Mesenchymal stem cell (in vitro differentiated cells and primary cell): ENCODE data around the gene MUC5B.

Experiments used
- DNase-seq: peaks from one replicate; pipeline ENCODE4 v3.0.0-alpha.2; 2013
- H2AFZ ChIP-seq: one replicate; pipeline ENCODE4 v1.6.1; 2013; ENCODE audit warnings: low read depth, mild to moderate bottlenecking, control low read depth, inconsistent platforms, low read length, moderate library complexity
- H2AK5ac ChIP-seq: 2 replicates; pipeline ENCODE4 v1.6.1; 2013; ENCODE audit warnings: low read length, moderate library complexity, mild to moderate bottlenecking, inconsistent platforms; ENCODE audit not compliant: severe bottlenecking
- H2BK120ac ChIP-seq: one replicate; pipeline ENCODE4 v1.6.1; 2013; ENCODE audit warnings: low read depth, mild to moderate bottlenecking, inconsistent platforms, low read length, moderate library complexity
- H2BK12ac ChIP-seq, 2 experiments: one replicate each; pipeline ENCODE4 v1.6.1; 2013; ENCODE audit warnings: inconsistent platforms in 2 of 2, low read length in 2 of 2, mild to moderate bottlenecking in 2 of 2, moderate library complexity in 2 of 2, control low read depth in 1 of 2
- H2BK15ac ChIP-seq: one replicate; pipeline ENCODE4 v1.6.1; 2013; ENCODE audit warnings: mild to moderate bottlenecking, low read depth, inconsistent platforms; ENCODE audit not compliant: poor library complexity, severe bottlenecking
- H2BK5ac ChIP-seq: 2 replicates; pipeline ENCODE4 v1.6.1; 2013; ENCODE audit warnings: low read depth, mild to moderate bottlenecking, low read length, control low read depth, inconsistent platforms; ENCODE audit not compliant: poor library complexity, severe bottlenecking
- H3K14ac ChIP-seq, 2 experiments: one replicate each; pipeline ENCODE4 v1.6.1; 2013; ENCODE audit warnings: inconsistent platforms in 2 of 2, low read length in 2 of 2, control low read depth in 1 of 2, mild to moderate bottlenecking in 1 of 2, moderate library complexity in 1 of 2
- H3K18ac ChIP-seq, 2 experiments: one replicate each; pipeline ENCODE4 v1.6.1; 2013; ENCODE audit warnings: inconsistent platforms in 2 of 2, low read length in 2 of 2, control low read depth in 1 of 2, low read depth in 1 of 2, mild to moderate bottlenecking in 1 of 2
- H3K23ac ChIP-seq, 2 experiments: one replicate each; pipeline ENCODE4 v1.6.1; 2013; ENCODE audit warnings: inconsistent platforms in 2 of 2, low read length in 2 of 2, mild to moderate bottlenecking in 2 of 2, moderate library complexity in 2 of 2, control low read depth in 1 of 2
- H3K27ac ChIP-seq: 2 replicates; pipeline ENCODE4 v1.5.1; 2013; ENCODE audit warnings: mild to moderate bottlenecking, moderate library complexity, low read length, control low read depth, inconsistent platforms; ENCODE audit not compliant: poor library complexity, severe bottlenecking
- H3K27me3 ChIP-seq, 2 experiments: 2 replicates each; pipeline versions ENCODE4 v1.6.1 to v1.7.0; 2013; ENCODE audit warnings: low read length in 2 of 2, mild to moderate bottlenecking in 2 of 2, moderate library complexity in 2 of 2, control low read depth in 1 of 2, inconsistent platforms in 1 of 2; ENCODE audit not compliant: control insufficient read depth in 1 of 2, insufficient read depth in 1 of 2
- H3K36me3 ChIP-seq, 2 experiments: 2 replicates each; pipeline versions ENCODE4 v1.6.1 to v1.7.0; 2013; ENCODE audit warnings: low read length in 2 of 2, control low read depth in 1 of 2, inconsistent platforms in 1 of 2, low read depth in 1 of 2, mild to moderate bottlenecking in 1 of 2; ENCODE audit not compliant: insufficient read depth in 2 of 2, control insufficient read depth in 1 of 2
- H3K4ac ChIP-seq, 2 experiments: one replicate each; pipeline ENCODE4 v1.6.1; 2013; ENCODE audit warnings: inconsistent platforms in 2 of 2, low read length in 2 of 2, mild to moderate bottlenecking in 2 of 2, moderate library complexity in 2 of 2, control low read depth in 1 of 2, low read depth in 1 of 2
- H3K4me1 ChIP-seq: 2 replicates; pipeline ENCODE4 v1.6.1; 2013; ENCODE audit warnings: low read depth, low read length, control low read depth; ENCODE audit not compliant: control insufficient read depth, insufficient read depth
- H3K4me2 ChIP-seq: 2 replicates; pipeline ENCODE4 v1.6.1; 2013; ENCODE audit warnings: low read length, mild to moderate bottlenecking, inconsistent platforms; ENCODE audit not compliant: poor library complexity, severe bottlenecking
- H3K4me3 ChIP-seq, 2 experiments: 2 replicates each; pipeline versions ENCODE4 v1.5.1 to v1.7.0; 2013; ENCODE audit warnings: low read length in 2 of 2, mild to moderate bottlenecking in 2 of 2, control low read depth in 1 of 2, low read depth in 1 of 2; ENCODE audit not compliant: insufficient read depth in 1 of 2
- H3K79me1 ChIP-seq: replicated peaks from 2 replicates; pipeline ENCODE4 v1.6.1; 2013; ENCODE audit warnings: mild to moderate bottlenecking, control low read depth, low read length, inconsistent platforms; ENCODE audit not compliant: poor library complexity, severe bottlenecking
- H3K9ac ChIP-seq: 2 replicates; pipeline ENCODE4 v1.7.0; 2013; ENCODE audit warnings: mild to moderate bottlenecking, low read length, moderate library complexity
- H3K9me3 ChIP-seq: 2 replicates; pipeline ENCODE4 v1.7.0; 2013; ENCODE audit warnings: mild to moderate bottlenecking, low read length; ENCODE audit not compliant: control insufficient read depth
- H4K8ac ChIP-seq: one replicate; pipeline ENCODE4 v1.6.1; 2013; ENCODE audit warnings: inconsistent platforms, mild to moderate bottlenecking, low read length, moderate library complexity
- H4K91ac ChIP-seq: one replicate; pipeline ENCODE4 v1.6.1; 2013; ENCODE audit warnings: mild to moderate bottlenecking, low read length, inconsistent platforms
- WGBS: methylation state at CpG from one replicate; pipeline ENCODE4 v1.1.7; 2013; ENCODE audit warnings: mixed read lengths; 5-methylcytosine and 5-hydroxymethylcytosine counted together

MUC5B gene

GRCh38 chr11:1258401-1259075, 35.7 kb downstream of the MUC5B start:
- Histone ChIP-seq H3K27me3 (peaks cover 0 to under 1% of the 10 kb centered on the region in 2 experiments), H3K36me3 (peaks cover 0 to 6% of the 10 kb centered on the region in 2 experiments), H3K23ac (no peak overlapping the region), H2BK120ac (no peak overlapping the region), H2BK12ac (no peak overlapping the region), H3K27ac (no peak overlapping the region), H2BK15ac (no peak overlapping the region), H4K8ac (no peak overlapping the region), H3K4ac (no peak overlapping the region), H3K4me3 (no peak overlapping the region), H3K4me2 (no peak overlapping the region), H3K4me1 (peaks cover 5% of the 10 kb centered on the region), H3K9ac (no peak overlapping the region), H3K79me1 (no peaks in the 10 kb centered on the region), H3K14ac (no peak overlapping the region), H4K91ac (no peak overlapping the region), H2BK5ac (no peak overlapping the region), H2AK5ac (no peak overlapping the region), H3K9me3 (no peaks in the 10 kb centered on the region), H3K18ac (no peak overlapping the region), H2AFZ (no peak overlapping the region)
- WGBS, result 81% methylated on average over 13 of the region's 13 CpGs
- no peak for DNase-seq

- no peak overlapping the region for H3K23ac ChIP-seq
- H3K4me2 ChIP-seq, result no peak overlapping the region
- H3K4me3 ChIP-seq, result no peak overlapping the region
- no peaks in the 10 kb centered on the region for H3K27me3 ChIP-seq
- H3K27ac ChIP-seq, result no peak overlapping the region
- no peak overlapping the region for H2BK15ac ChIP-seq
- H3K36me3 ChIP-seq, result peaks cover 0 to 6% of the 10 kb centered on the region in 2 experiments
- no peak overlapping the region for H4K8ac ChIP-seq
- H3K9ac ChIP-seq, result no peak overlapping the region
- no peak for DNase-seq
- H2BK5ac ChIP-seq, result no peak overlapping the region
- no peak overlapping the region for H2BK120ac ChIP-seq
- no peaks in the 10 kb centered on the region for H3K9me3 ChIP-seq
- H3K79me1 ChIP-seq, result no peaks in the 10 kb centered on the region
- no peak overlapping the region for H3K14ac ChIP-seq
- no peak overlapping the region for H2BK12ac ChIP-seq
- H2AFZ ChIP-seq, result no peak overlapping the region
- no peak overlapping the region for H3K18ac ChIP-seq
- no peak overlapping the region for H2AK5ac ChIP-seq
- 86% methylated on average over 6 of the region's 7 CpGs for WGBS
- no peak overlapping the region for H3K4ac ChIP-seq
- H4K91ac ChIP-seq, result no peak overlapping the region
- peaks cover 5% of the 10 kb centered on the region for H3K4me1 ChIP-seq
Measured at GRCh38 chr11:1259076-1259461, 36.2 kb downstream of the MUC5B start.

- Histone ChIP-seq H3K18ac (no peak overlapping the region), H3K9ac (no peak overlapping the region), H3K27ac (no peak overlapping the region), H2AFZ (no peak overlapping the region), H3K4me2 (no peak overlapping the region), H3K36me3 (peaks cover 0 to 6% of the 10 kb centered on the region in 2 experiments), H2BK15ac (no peak overlapping the region), H3K23ac (no peak overlapping the region), H2BK5ac (no peak overlapping the region), H2BK120ac (no peak overlapping the region), H4K8ac (no peak overlapping the region), H3K27me3 (no peaks in the 10 kb centered on the region), H3K4me3 (no peak overlapping the region), H4K91ac (no peak overlapping the region), H3K9me3 (no peaks in the 10 kb centered on the region), H2BK12ac (no peak overlapping the region), H2AK5ac (no peak overlapping the region), H3K79me1 (no peaks in the 10 kb centered on the region), H3K4ac (no peak overlapping the region), H3K4me1 (peaks cover 5% of the 10 kb centered on the region), H3K14ac (no peak overlapping the region)
- DNase-seq, result no peak
- WGBS, result 93% methylated on average over 9 of the region's 9 CpGs
Measured at GRCh38 chr11:1259561-1259960, 36.7 kb downstream of the MUC5B start.

- no peak overlapping the region for H2AK5ac ChIP-seq
- H4K91ac ChIP-seq, result no peak overlapping the region
- no peak overlapping the region for H3K27ac ChIP-seq
- H3K4me1 ChIP-seq, result peaks cover 5% of the 10 kb centered on the region
- no peak overlapping the region for H2BK12ac ChIP-seq
- H3K14ac ChIP-seq, result no peak overlapping the region
- H3K4me3 ChIP-seq, result no peak overlapping the region
- no peak overlapping the region for H3K9ac ChIP-seq
- H3K79me1 ChIP-seq, result no peaks in the 10 kb centered on the region
- no peak overlapping the region for H3K4me2 ChIP-seq
- H2BK5ac ChIP-seq, result no peak overlapping the region
- peaks cover 0 to 6% of the 10 kb centered on the region in 2 experiments for H3K36me3 ChIP-seq
- H2BK120ac ChIP-seq, result no peak overlapping the region
- no peak overlapping the region for H2BK15ac ChIP-seq
- no peak overlapping the region for H3K4ac ChIP-seq
- no peak overlapping the region for H3K23ac ChIP-seq
- H3K27me3 ChIP-seq, result no peaks in the 10 kb centered on the region
- H2AFZ ChIP-seq, result no peak overlapping the region
- H3K18ac ChIP-seq, result no peak overlapping the region
- no peaks in the 10 kb centered on the region for H3K9me3 ChIP-seq
- H4K8ac ChIP-seq, result no peak overlapping the region
- 89% methylated on average over 9 of the region's 10 CpGs for WGBS
- peak; percentile 10 for DNase-seq
Measured at GRCh38 chr11:1260023-1260501, 37.2 kb downstream of the MUC5B start.
